ENCODE data around the gene CHD5.
A peak's percentile ranks its signal among the peaks of the same experiment; 100 is the strongest.

The CHD5 gene

DNA sequence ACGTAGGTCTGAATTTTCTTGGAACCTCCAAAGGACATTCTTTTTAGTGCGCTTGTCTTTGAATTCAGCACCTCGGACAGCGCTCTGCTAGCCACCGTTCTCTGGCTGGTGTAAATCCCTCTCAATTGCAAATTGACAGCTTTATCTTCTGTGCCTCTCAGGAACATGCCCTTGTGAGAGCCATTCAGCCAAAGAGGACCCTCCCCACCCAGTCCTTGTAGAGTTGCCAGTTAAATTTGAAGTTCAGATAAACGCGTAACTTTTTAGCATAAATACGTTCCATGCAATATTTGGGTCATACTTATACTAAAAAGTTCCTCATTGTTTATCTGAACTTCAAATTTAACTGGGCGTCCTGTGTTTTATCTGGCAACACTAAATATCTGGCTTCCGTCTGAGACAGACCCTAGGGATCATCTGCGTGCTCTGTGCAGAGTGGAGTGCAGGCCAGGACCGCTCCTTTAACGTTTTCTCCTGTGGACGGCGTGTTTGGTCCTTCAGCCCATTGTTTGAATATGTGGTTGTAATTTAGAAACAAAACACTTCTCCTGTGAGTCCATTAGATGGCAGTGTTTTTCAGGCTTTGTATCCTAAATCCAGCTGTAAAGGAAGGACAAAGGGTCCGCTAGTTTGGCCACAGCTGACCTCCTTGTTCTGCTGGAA, 127.4 kb downstream of the CHD5 start:
- DNase-seq = peak; percentile 25 to 33
